ENCODE data around the gene HS3ST5. TPM values are rescaled to one million over a fixed set of nuclear protein-coding genes. Genes with fewer than 3 reads are reported as not detected.
A peak's percentile ranks its signal among the peaks of the same experiment; 100 is the strongest.

Gene HS3ST5
- total RNA-seq, 1 experiment from 2014 or later: not detected

- Histone ChIP-seq H3K9me2 (ENCODE audit: insufficient read depth) (no peaks in the 10 kb centered on the region), H4K20me1 (ENCODE audit: insufficient read depth) (no peaks in the 10 kb centered on the region), H3K9ac (ENCODE audit: low read length) (no peak overlapping the region), H2AFZ (ENCODE audit: low read depth, low read length, poor library complexity, severe bottlenecking) (no peak overlapping the region), H3K79me2 (ENCODE audit: insufficient read depth, low read length) (no peaks in the 10 kb centered on the region), H3K27me3 (ENCODE audit: insufficient read depth, low read length) (no peaks in the 10 kb centered on the region), H3K4me2 (ENCODE audit: low read length) (peak overlapping the region; percentile 10; the same call in 1 of the 2 replicates), H3K4me3 (replicated peaks in 1 of 2; ENCODE audit: low read depth in 1 of 2, low read length in 2 of 2) (no peak overlapping the region), H3K9me3 (ENCODE audit: control insufficient read depth in 1 of 2, insufficient read depth in 1 of 2, low read depth in 1 of 2, low read length in 2 of 2) (no peaks in the 10 kb centered on the region), H3K36me3 (ENCODE audit: control insufficient read depth in 1 of 2, insufficient read depth in 2 of 2, low read length in 2 of 2) (no peaks in the 10 kb centered on the region), H3K27ac (ENCODE audit: low read depth, low read length) (no peak overlapping the region), H3K4me1 (ENCODE audit: control insufficient read depth in 1 of 2, insufficient read depth in 2 of 2, low read length in 2 of 2) (peaks cover 11 to 33% of the 10 kb centered on the region in 2 experiments)
- ATAC-seq: no peak
- ChIA-PET RAD21 (ENCODE audit: low non-redundant PET in 1 of 2, low total read pairs in 2 of 2, uncharacterized antibody in 2 of 2, unreplicated experiment in 2 of 2) (no interaction called here), POLR2A (no interaction called here), CTCF (no interaction called here)
- DNase-seq (ENCODE audit: low read depth, low spot score): no peak
- intact Hi-C loops (cut with micrococcal nuclease): no loop called here
- TF ChIP-seq ZBTB33 (IDR thresholded peaks at IDR 0.05; ENCODE audit: extremely low read depth, insufficient replicate concordance, low read length): no peak
- TF ChIP-seq ELF1 (IDR thresholded peaks at IDR 0.05; ENCODE audit: borderline replicate concordance, low read depth): no peak
- TF ChIP-seq FOSL1 (IDR thresholded peaks at IDR 0.05; ENCODE audit: low read depth): no peak
- TF ChIP-seq POLR2AphosphoS5 (IDR thresholded peaks at IDR 0.05; ENCODE audit: low read depth, low read length): no peak
- TF ChIP-seq EZH2phosphoT487 (IDR thresholded peaks at IDR 0.05; ENCODE audit: borderline replicate concordance): no peak
- TF ChIP-seq RAD21 (IDR thresholded peaks at IDR 0.05; ENCODE audit: low read depth): no peak
- TF ChIP-seq CEBPB (IDR thresholded peaks at IDR 0.05; ENCODE audit: low read depth): no peak
- TF ChIP-seq POLR2A (IDR thresholded peaks at IDR 0.05; ENCODE audit: borderline replicate concordance, extremely low read depth, insufficient read depth, insufficient read length): no peak
- BruUV-seq (replicated peaks): no TSS peak
Observed at GRCh38 chr6:114008331-114008730, 334.5 kb downstream of the HS3ST5 start.

- ChIA-PET RAD21 (ENCODE audit: low non-redundant PET in 1 of 2, low total read pairs in 2 of 2, uncharacterized antibody in 2 of 2, unreplicated experiment in 2 of 2) (no interaction called here), POLR2A (no interaction called here), CTCF (no interaction called here)
- Histone ChIP-seq H4K20me1 (ENCODE audit: insufficient read depth) (no peaks in the 10 kb centered on the region), H3K79me2 (ENCODE audit: insufficient read depth, low read length) (no peaks in the 10 kb centered on the region), H3K4me2 (ENCODE audit: low read length) (peak overlapping the region; percentile 17), H3K9me3 (ENCODE audit: control insufficient read depth in 1 of 2, insufficient read depth in 1 of 2, low read depth in 1 of 2, low read length in 2 of 2) (no peaks in the 10 kb centered on the region), H3K36me3 (ENCODE audit: control insufficient read depth in 1 of 2, insufficient read depth in 2 of 2, low read length in 2 of 2) (no peaks in the 10 kb centered on the region), H3K4me3 (replicated peaks in 1 of 2; ENCODE audit: low read depth in 1 of 2, low read length in 2 of 2) (no peak overlapping the region), H3K9me2 (ENCODE audit: insufficient read depth) (no peaks in the 10 kb centered on the region), H3K27me3 (ENCODE audit: insufficient read depth, low read length) (no peaks in the 10 kb centered on the region), H3K27ac (ENCODE audit: low read depth, low read length) (no peak overlapping the region), H3K9ac (ENCODE audit: low read length) (no peak overlapping the region), H3K4me1 (ENCODE audit: control insufficient read depth in 1 of 2, insufficient read depth in 2 of 2, low read length in 2 of 2) (peaks cover 11 to 33% of the 10 kb centered on the region in 2 experiments), H2AFZ (ENCODE audit: low read depth, low read length, poor library complexity, severe bottlenecking) (no peak overlapping the region)
- ATAC-seq: peak; percentile 89
- intact Hi-C loops (cut with micrococcal nuclease): no loop called here
- DNase-seq (ENCODE audit: low read depth, low spot score): no peak
- BruUV-seq (replicated peaks): no TSS peak
- TF ChIP-seq JUND (IDR thresholded peaks at IDR 0.05) (no peak), SIN3A (IDR thresholded peaks at IDR 0.05; ENCODE audit: low read depth) (no peak), ELF1 (IDR thresholded peaks at IDR 0.05; ENCODE audit: borderline replicate concordance, low read depth) (no peak), POLR2A (IDR thresholded peaks at IDR 0.05; ENCODE audit: borderline replicate concordance, extremely low read depth, insufficient read depth, insufficient read length) (no peak), SRF (IDR thresholded peaks at IDR 0.05; ENCODE audit: low read depth) (no peak)
Observed at GRCh38 chr6:114007516-114007915, 335.3 kb downstream of the HS3ST5 start.

All from HCT116 (cell line).